H9 (cell line): ENCODE measurements around the gene APCDD1L. TPM values are rescaled to one million over a fixed set of nuclear protein-coding genes. Genes with fewer than 3 reads are reported as not detected.

Experiments
- DNase-seq: peaks from one replicate; pipeline ENCODE4 v3.0.0-alpha.2; 2017
- H2AFZ ChIP-seq: one replicate; pipeline ENCODE4 v1.6.1; 2013; ENCODE audit warnings: mild to moderate bottlenecking, low read length, control low read depth, moderate library complexity
- H2AK5ac ChIP-seq: 2 replicates; pipeline ENCODE4 v1.6.1; 2013; ENCODE audit warnings: low read length, control low read depth, mixed read lengths; ENCODE audit not compliant: insufficient read length
- H2BK120ac ChIP-seq: one replicate; pipeline ENCODE4 v1.6.1; 2013; ENCODE audit warnings: low read depth, mild to moderate bottlenecking, low read length, control low read depth, inconsistent platforms; ENCODE audit not compliant: poor library complexity, severe bottlenecking
- H2BK12ac ChIP-seq: 2 replicates; pipeline ENCODE4 v1.6.1; 2013; ENCODE audit warnings: low read length, control low read depth, mixed read lengths, low read depth; ENCODE audit not compliant: insufficient read length
- H2BK15ac ChIP-seq: 2 replicates; pipeline ENCODE4 v1.6.1; 2013; ENCODE audit warnings: low read depth, low read length, control low read depth
- H2BK20ac ChIP-seq: one replicate; pipeline ENCODE4 v1.6.1; 2013; ENCODE audit warnings: low read depth, mild to moderate bottlenecking, low read length, control low read depth, inconsistent platforms; ENCODE audit not compliant: poor library complexity, severe bottlenecking
- H2BK5ac ChIP-seq: 2 replicates; pipeline ENCODE4 v1.6.1; 2013; ENCODE audit warnings: low read length, control low read depth, mixed read lengths; ENCODE audit not compliant: insufficient read length
- H3K14ac ChIP-seq: 2 replicates; pipeline ENCODE4 v1.6.1; 2013; ENCODE audit warnings: low read length, control low read depth; ENCODE audit not compliant: insufficient read depth
- H3K18ac ChIP-seq: 2 replicates; pipeline ENCODE4 v1.6.1; 2013; ENCODE audit warnings: low read depth, mild to moderate bottlenecking, mixed read lengths, low read length, control low read depth; ENCODE audit not compliant: insufficient read length
- H3K23ac ChIP-seq: 2 replicates; pipeline ENCODE4 v1.6.1; 2013; ENCODE audit warnings: low read length, control low read depth, mixed read lengths, low read depth; ENCODE audit not compliant: insufficient read length
- H3K23me2 ChIP-seq: 2 replicates; pipeline ENCODE4 v1.6.1; 2013; ENCODE audit warnings: low read depth, mild to moderate bottlenecking, mixed read lengths, low read length, control low read depth; ENCODE audit not compliant: insufficient read length, poor library complexity, severe bottlenecking
- H3K27ac ChIP-seq: 2 replicates; pipeline ENCODE4 v1.5.1; 2013; ENCODE audit warnings: low read length, control low read depth, mixed read lengths, low read depth; ENCODE audit not compliant: insufficient read length
- H3K27me3 ChIP-seq: 2 replicates; pipeline ENCODE4 v1.6.1; 2013; ENCODE audit warnings: low read length, control low read depth, inconsistent platforms; ENCODE audit not compliant: insufficient read depth
- H3K4ac ChIP-seq: 2 replicates; pipeline ENCODE4 v1.6.1; 2013; ENCODE audit warnings: low read depth, mild to moderate bottlenecking, control low read depth, inconsistent platforms, low read length, moderate library complexity
- H3K4me1 ChIP-seq: 2 replicates; pipeline ENCODE4 v1.6.1; 2013; ENCODE audit warnings: low read length, control low read depth, inconsistent platforms; ENCODE audit not compliant: insufficient read depth
- H3K4me2 ChIP-seq: 2 replicates; pipeline ENCODE4 v1.6.1; 2013; ENCODE audit warnings: low read length, control low read depth, mixed read lengths; ENCODE audit not compliant: insufficient read length, insufficient read depth
- H3K56ac ChIP-seq: 2 replicates; pipeline ENCODE4 v1.6.1; 2013; ENCODE audit warnings: low read depth, mild to moderate bottlenecking, mixed read lengths, low read length, control low read depth; ENCODE audit not compliant: insufficient read length
- H3K79me1 ChIP-seq: 2 replicates; pipeline ENCODE4 v1.6.1; 2013; ENCODE audit warnings: low read depth, mild to moderate bottlenecking, moderate library complexity, low read length, control low read depth, inconsistent platforms; ENCODE audit not compliant: insufficient read depth, poor library complexity, severe bottlenecking
- H3K79me2 ChIP-seq: 2 replicates; pipeline ENCODE4 v1.6.1; 2013; ENCODE audit warnings: low read length, control low read depth, inconsistent platforms; ENCODE audit not compliant: insufficient read depth
- H3K9ac ChIP-seq: 2 replicates; pipeline ENCODE4 v1.6.1; 2013; ENCODE audit warnings: low read length, control low read depth, mixed read lengths; ENCODE audit not compliant: insufficient read length; ENCODE audit errors: extremely low read depth
- H3K9me3 ChIP-seq: one replicate; pipeline ENCODE4 v1.6.1; 2013; ENCODE audit warnings: low read depth, low read length, inconsistent platforms; ENCODE audit not compliant: control insufficient read depth
- H3T11ph ChIP-seq: one replicate; pipeline ENCODE4 v1.6.1; 2013; ENCODE audit warnings: mild to moderate bottlenecking, low read length, control low read depth, inconsistent platforms
- H4K20me1 ChIP-seq: one replicate; pipeline ENCODE4 v1.6.1; 2013; ENCODE audit not compliant: control insufficient read depth, insufficient read length, insufficient read depth
- H4K5ac ChIP-seq: 2 replicates; pipeline ENCODE4 v1.6.1; 2013; ENCODE audit warnings: low read depth, mild to moderate bottlenecking, mixed read lengths, low read length, control low read depth; ENCODE audit not compliant: insufficient read length
- H4K8ac ChIP-seq: replicated peaks from 2 replicates; pipeline ENCODE4 v1.6.1; 2013; ENCODE audit warnings: low read length, control low read depth, mixed read lengths, low read depth; ENCODE audit not compliant: insufficient read length
- H4K91ac ChIP-seq: 2 replicates; pipeline ENCODE4 v1.6.1; 2013; ENCODE audit warnings: low read depth, mild to moderate bottlenecking, moderate library complexity, mixed read lengths, low read length, control low read depth; ENCODE audit not compliant: insufficient read length
- H3K27ac Mint-ChIP-seq, 3 experiments: 2 replicates in 2 of 3; 3 replicates in 1 of 3; pipeline ENCODE4 v1.8.0; 2020 to 2021; ENCODE audit warnings: mixed read lengths in 3 of 3, mild to moderate bottlenecking in 1 of 3, moderate library complexity in 1 of 3
- H3K27me3 Mint-ChIP-seq: 2 replicates; pipeline ENCODE4 v1.8.0; 2021; ENCODE audit warnings: low read depth, mild to moderate bottlenecking, moderate library complexity, mixed read lengths
- H3K36me3 Mint-ChIP-seq, 3 experiments: 2 replicates in 2 of 3; 3 replicates in 1 of 3; pipeline ENCODE4 v1.8.0; 2020 to 2021; ENCODE audit warnings: low read depth in 3 of 3, mixed read lengths in 3 of 3; ENCODE audit not compliant: insufficient read depth in 1 of 3
- H3K4me1 Mint-ChIP-seq, 2 experiments: 2 replicates each; pipeline ENCODE4 v1.8.0; 2020; ENCODE audit warnings: mixed read lengths in 2 of 2
- H3K4me3 Mint-ChIP-seq, 2 experiments: 2 replicates in 1 of 2; 3 replicates in 1 of 2; pipeline ENCODE4 v1.8.0; 2020 to 2021; ENCODE audit warnings: mild to moderate bottlenecking in 2 of 2, mixed read lengths in 2 of 2, moderate library complexity in 1 of 2
- H3K9me3 Mint-ChIP-seq, 2 experiments: 2 replicates in 1 of 2; 3 replicates in 1 of 2; pipeline ENCODE4 v1.8.0; 2020; ENCODE audit warnings: mild to moderate bottlenecking in 2 of 2, mixed read lengths in 2 of 2, moderate library complexity in 1 of 2
- WGBS: extraction: QIAGEN DNeasy Blood & Tissue Kit; methylation state at CpG from one replicate; pipeline ENCODE4 v1.1.7; 2013; ENCODE audit warnings: missing lambda C conversion rate, low lambda C conversion rate, mixed read lengths; ENCODE audit not compliant: insufficient read length; ENCODE audit errors: extremely low coverage; 5-methylcytosine and 5-hydroxymethylcytosine counted together
- total RNA-seq: library from RNA; stranded (reverse); gene quantifications from 2 replicates; pipeline ENCODE4 v1.2.1, GENCODE V29; 2021
- TF ChIP-seq, protein P1 (sequence below): fragments of 200-600 bp; sonication (generic); conservative IDR thresholded peaks from 3 replicates; pipeline ENCODE4 v1.8.0; 2021; ENCODE audit warnings: antibody characterized with exemption, mild to moderate bottlenecking

The APCDD1L gene
- total RNA-seq, 1 experiment from 2014 or later: 0.68 TPM

DNA sequence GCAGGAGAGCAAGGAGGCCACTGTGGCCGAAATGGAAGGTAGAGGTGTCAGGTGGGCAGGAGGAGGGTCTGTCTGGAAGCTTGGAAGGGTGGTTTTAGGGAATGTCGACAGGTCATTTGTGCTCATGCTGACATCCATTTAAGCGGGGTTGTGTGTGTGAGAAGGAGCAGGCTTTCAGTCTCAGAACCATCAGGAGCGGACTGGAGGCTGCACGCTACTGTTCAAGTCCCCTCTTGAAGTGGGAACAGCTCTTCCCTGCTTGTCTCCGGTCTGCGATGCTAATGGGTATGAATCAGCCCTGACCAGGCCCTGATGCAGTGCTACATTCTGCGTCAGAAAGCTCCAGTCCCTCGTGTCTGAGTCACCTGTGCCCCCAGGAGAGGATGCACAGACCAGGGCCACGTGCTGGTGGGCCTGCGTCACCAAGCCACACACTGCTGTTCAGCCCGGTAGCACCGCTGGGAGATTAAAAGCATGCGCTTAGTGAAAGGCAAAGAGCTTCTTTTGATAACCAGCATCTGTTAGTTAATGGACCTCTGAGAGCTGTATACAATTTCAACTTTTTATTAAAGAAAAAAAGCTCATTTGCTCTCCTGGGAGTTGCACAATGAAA is 58.0 kb downstream of the APCDD1L start:
- peaks cover 5% of the 10 kb centered on the region; the same call in 1 of the 2 replicates for H3K4me1 ChIP-seq
- no peak overlapping the region for H3T11ph ChIP-seq
- no peaks in the 10 kb centered on the region for H3K9me3 ChIP-seq
- H2BK5ac ChIP-seq: no peak overlapping the region
- no peak overlapping the region for H2BK20ac ChIP-seq
- no peak overlapping the region for H2BK120ac ChIP-seq
- H4K5ac ChIP-seq: no peak overlapping the region
- H3K27me3 ChIP-seq: no peaks in the 10 kb centered on the region
- TF ChIP-seq, protein P1, sequence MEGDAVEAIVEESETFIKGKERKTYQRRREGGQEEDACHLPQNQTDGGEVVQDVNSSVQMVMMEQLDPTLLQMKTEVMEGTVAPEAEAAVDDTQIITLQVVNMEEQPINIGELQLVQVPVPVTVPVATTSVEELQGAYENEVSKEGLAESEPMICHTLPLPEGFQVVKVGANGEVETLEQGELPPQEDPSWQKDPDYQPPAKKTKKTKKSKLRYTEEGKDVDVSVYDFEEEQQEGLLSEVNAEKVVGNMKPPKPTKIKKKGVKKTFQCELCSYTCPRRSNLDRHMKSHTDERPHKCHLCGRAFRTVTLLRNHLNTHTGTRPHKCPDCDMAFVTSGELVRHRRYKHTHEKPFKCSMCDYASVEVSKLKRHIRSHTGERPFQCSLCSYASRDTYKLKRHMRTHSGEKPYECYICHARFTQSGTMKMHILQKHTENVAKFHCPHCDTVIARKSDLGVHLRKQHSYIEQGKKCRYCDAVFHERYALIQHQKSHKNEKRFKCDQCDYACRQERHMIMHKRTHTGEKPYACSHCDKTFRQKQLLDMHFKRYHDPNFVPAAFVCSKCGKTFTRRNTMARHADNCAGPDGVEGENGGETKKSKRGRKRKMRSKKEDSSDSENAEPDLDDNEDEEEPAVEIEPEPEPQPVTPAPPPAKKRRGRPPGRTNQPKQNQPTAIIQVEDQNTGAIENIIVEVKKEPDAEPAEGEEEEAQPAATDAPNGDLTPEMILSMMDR: no peak
- no CpG with 5 or more reads among the region's 14 CpGs for WGBS
- no peaks in the 10 kb centered on the region for H3K23me2 ChIP-seq
- no peak overlapping the region for H3K4ac ChIP-seq
- Mint-ChIP-seq H3K36me3 (peaks cover 3 to 14% (median 7%) of the 10 kb centered on the region in 3 experiments; a peak in 4 of 7 replicates), H3K27me3 (no peaks in the 10 kb centered on the region), H3K4me3 (no peak overlapping the region), H3K4me1 (peaks cover 28 to 37% of the 10 kb centered on the region in 2 experiments), H3K27ac (peak overlapping the region in 2 of 3 experiments; percentile 37 to 56; a peak in 3 of 7 replicates), H3K9me3 (peaks cover 0 to 3% of the 10 kb centered on the region in 2 experiments; a peak in 2 of 5 replicates)
- no peak for DNase-seq
- H3K14ac ChIP-seq: no peak overlapping the region; the same call in 1 of the 2 replicates
- no peaks in the 10 kb centered on the region for H3K79me2 ChIP-seq
- H2AFZ ChIP-seq: no peak overlapping the region
- H3K18ac ChIP-seq: no peak overlapping the region
- H3K27ac ChIP-seq: no peak overlapping the region
- no peak overlapping the region for H4K8ac ChIP-seq
- no peak overlapping the region for H4K91ac ChIP-seq
- H2BK12ac ChIP-seq: no peak overlapping the region
- H3K9ac ChIP-seq: no peak overlapping the region
- no peak overlapping the region for H3K56ac ChIP-seq
- H4K20me1 ChIP-seq: no peaks in the 10 kb centered on the region
- no peak overlapping the region for H2BK15ac ChIP-seq
- H3K79me1 ChIP-seq: no peaks in the 10 kb centered on the region
- H2AK5ac ChIP-seq: no peak overlapping the region
- no peak overlapping the region for H3K4me2 ChIP-seq
- no peak overlapping the region for H3K23ac ChIP-seq
